GM12878 (cell line): Measurements from ENCODE around the gene LBX1.

Source experiments
- CTCF ChIP-seq, 3 experiments: IDR thresholded peaks in 2 of 3; conservative IDR thresholded peaks in 1 of 3; 2 replicates each; pipeline ENCODE4 v1.5.1; 2011; ENCODE audit warnings: low read depth in 3 of 3, low read length in 3 of 3, mild to moderate bottlenecking in 3 of 3, control low read depth in 2 of 3, moderate library complexity in 2 of 3, inconsistent platforms in 1 of 3, mixed read lengths in 1 of 3; ENCODE audit not compliant: control insufficient read depth in 2 of 3, insufficient read depth in 1 of 3; ENCODE audit errors: extremely low read depth in 1 of 3
- EP300 ChIP-seq, 2 experiments: fragments of 150-350 bp in 1 of 2; IDR thresholded peaks; 2 replicates each; pipeline ENCODE4 v1.6.1; 2011 to 2012; ENCODE audit warnings: low read depth in 2 of 2, low read length in 2 of 2, borderline replicate concordance in 1 of 2, improper control_type of control experiment in 1 of 2, inconsistent platforms in 1 of 2; ENCODE audit not compliant: control insufficient read depth in 1 of 2
- ESRRA ChIP-seq: IDR thresholded peaks from 2 replicates; pipeline ENCODE4 v1.6.1; 2012; ENCODE audit warnings: mild to moderate bottlenecking, low read length, improper control_type of control experiment
- MYC ChIP-seq: IDR thresholded peaks from 2 replicates; pipeline ENCODE4 v1.6.1; 2011; ENCODE audit warnings: mild to moderate bottlenecking, low read length, moderate library complexity, inconsistent platforms; ENCODE audit not compliant: insufficient read depth, insufficient replicate concordance, insufficient read length, severe bottlenecking
- PML ChIP-seq: IDR thresholded peaks from 2 replicates; pipeline ENCODE4 v1.6.1; 2012; ENCODE audit warnings: low read length, inconsistent platforms
- POLR2A ChIP-seq: IDR thresholded peaks from 2 replicates; pipeline ENCODE4 v1.6.1; 2011; ENCODE audit warnings: low read depth, mild to moderate bottlenecking, low read length
- POLR2AphosphoS5 ChIP-seq: IDR thresholded peaks from 2 replicates; pipeline ENCODE4 v1.6.1; 2011; ENCODE audit warnings: mild to moderate bottlenecking, low read length, inconsistent platforms
- RCOR1 ChIP-seq: conservative IDR thresholded peaks from 2 replicates; pipeline ENCODE4 v1.6.1; 2012; ENCODE audit warnings: low read depth, low read length, improper control_type of control experiment
- TAF1 ChIP-seq: IDR thresholded peaks from 2 replicates; pipeline ENCODE4 v1.6.1; 2011; ENCODE audit warnings: mild to moderate bottlenecking, low read depth, low read length, borderline replicate concordance
- ZNF274 ChIP-seq: IDR thresholded peaks from one replicate; pipeline ENCODE4 v1.8.0; 2011; ENCODE audit not compliant: insufficient read length, insufficient read depth
- ZSCAN29 ChIP-seq: fragments of 450-650 bp; IDR thresholded peaks from 2 replicates; pipeline ENCODE4 v1.6.1; 2017; ENCODE audit warnings: mild to moderate bottlenecking, moderate library complexity
- TF ChIP-seq, protein P1 (sequence below): IDR thresholded peaks from 2 replicates; pipeline ENCODE4 v1.6.1; 2011; ENCODE audit warnings: low read depth, mild to moderate bottlenecking, low read length, moderate library complexity, borderline replicate concordance; ENCODE audit errors: extremely low read depth
- TF ChIP-seq, protein P2 (sequence below): fragments of 450-650 bp; conservative IDR thresholded peaks from 2 replicates; pipeline ENCODE4 v1.6.1; 2017; ENCODE audit warnings: mild to moderate bottlenecking, moderate library complexity

DNA sequence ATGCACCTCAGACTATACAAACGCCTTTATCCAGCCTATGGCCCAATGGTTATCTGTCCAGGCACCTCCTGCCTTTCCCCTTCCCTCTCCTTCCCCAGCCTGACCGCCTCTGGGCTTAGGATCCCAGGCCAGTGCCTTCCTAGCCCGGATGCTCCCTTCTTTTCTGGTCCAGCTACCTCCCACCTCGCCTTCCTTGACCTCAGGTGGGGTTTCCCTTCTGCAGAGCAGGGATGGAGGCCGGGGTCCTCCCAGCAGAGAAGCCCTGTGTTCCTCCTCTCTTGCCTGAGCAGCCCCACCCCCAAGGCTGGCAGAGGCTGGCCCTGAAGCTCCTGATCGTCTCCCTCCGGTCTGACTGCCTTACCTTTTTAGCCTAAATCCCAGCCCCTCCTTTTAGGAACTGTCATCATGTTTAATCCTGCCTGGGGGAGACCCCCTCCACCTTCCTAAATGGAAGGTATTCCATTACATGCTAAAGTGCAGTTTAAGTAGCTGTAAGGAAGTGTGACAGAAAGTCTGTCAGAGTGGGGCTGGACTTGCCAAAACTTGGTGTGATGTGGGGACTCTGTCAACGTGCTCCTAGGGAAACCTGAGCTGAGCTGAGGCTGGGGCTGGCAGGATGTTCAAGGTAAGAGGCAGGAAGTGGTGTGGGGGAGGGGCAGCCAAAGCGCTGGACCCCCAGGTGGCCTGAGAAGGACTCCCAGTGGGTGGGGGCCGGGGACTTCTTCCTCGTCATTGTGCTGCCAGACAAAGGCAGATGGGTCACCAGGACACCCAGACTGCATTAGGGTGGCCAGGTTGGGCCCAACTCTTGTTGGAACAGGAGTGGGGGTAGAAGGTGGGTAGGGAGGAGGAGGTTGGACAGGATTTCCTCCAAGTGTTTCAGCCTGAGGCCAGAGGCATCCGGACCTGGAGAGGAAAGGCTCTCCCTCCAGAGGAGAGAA lies 39.5 kb downstream of the LBX1 start:
- TF ChIP-seq, protein P1, sequence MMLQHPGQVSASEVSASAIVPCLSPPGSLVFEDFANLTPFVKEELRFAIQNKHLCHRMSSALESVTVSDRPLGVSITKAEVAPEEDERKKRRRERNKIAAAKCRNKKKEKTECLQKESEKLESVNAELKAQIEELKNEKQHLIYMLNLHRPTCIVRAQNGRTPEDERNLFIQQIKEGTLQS = no peak
- TF ChIP-seq CTCF (IDR thresholded peaks at IDR 0.05 in 2 of 3, conservative IDR thresholded peaks at IDR 0.05 in 1 of 3; ENCODE audit: control insufficient read depth in 2 of 3, extremely low read depth in 1 of 3, insufficient read depth in 1 of 3, low read depth in 3 of 3, low read length in 3 of 3) = no peak
- no peak for TF ChIP-seq POLR2A
- no peak for TF ChIP-seq ZNF274
- no peak for TF ChIP-seq EP300 (IDR thresholded peaks at IDR 0.05; ENCODE audit: borderline replicate concordance in 1 of 2, control insufficient read depth in 1 of 2, low read depth in 2 of 2, low read length in 2 of 2)
- TF ChIP-seq PML = no peak
- TF ChIP-seq RCOR1 = no peak
- no peak for TF ChIP-seq TAF1
- TF ChIP-seq ZSCAN29 = no peak
- no peak for TF ChIP-seq ESRRA
- no peak for TF ChIP-seq POLR2AphosphoS5
- TF ChIP-seq MYC = no peak
- TF ChIP-seq, protein P2, sequence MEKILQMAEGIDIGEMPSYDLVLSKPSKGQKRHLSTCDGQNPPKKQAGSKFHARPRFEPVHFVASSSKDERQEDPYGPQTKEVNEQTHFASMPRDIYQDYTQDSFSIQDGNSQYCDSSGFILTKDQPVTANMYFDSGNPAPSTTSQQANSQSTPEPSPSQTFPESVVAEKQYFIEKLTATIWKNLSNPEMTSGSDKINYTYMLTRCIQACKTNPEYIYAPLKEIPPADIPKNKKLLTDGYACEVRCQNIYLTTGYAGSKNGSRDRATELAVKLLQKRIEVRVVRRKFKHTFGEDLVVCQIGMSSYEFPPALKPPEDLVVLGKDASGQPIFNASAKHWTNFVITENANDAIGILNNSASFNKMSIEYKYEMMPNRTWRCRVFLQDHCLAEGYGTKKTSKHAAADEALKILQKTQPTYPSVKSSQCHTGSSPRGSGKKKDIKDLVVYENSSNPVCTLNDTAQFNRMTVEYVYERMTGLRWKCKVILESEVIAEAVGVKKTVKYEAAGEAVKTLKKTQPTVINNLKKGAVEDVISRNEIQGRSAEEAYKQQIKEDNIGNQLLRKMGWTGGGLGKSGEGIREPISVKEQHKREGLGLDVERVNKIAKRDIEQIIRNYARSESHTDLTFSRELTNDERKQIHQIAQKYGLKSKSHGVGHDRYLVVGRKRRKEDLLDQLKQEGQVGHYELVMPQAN = no peak
